DMS53 treated with DMSO at 0.1 percent for 48 hours (cell line): ENCODE data around the gene AIG1.
"Not testable (repeated sequence)": the region's sequence is repeated elsewhere in the genome, so short reads cannot be mapped to it uniquely, and the experiment has no call there.

Experiments
- DNase-seq: peaks from one replicate; lab custom pipeline; 2025; ENCODE audit not compliant: unreplicated experiment; lab: John Stamatoyannopoulos, UW

The AIG1 gene

GRCh38 chr6:143060806-143061596, at the start of gene AIG1:
AIG1 (plus strand) TSS chr6:143060889; CDS start chr6:143060926, 37 bp downstream.
- DNase-seq = peak; percentile 2

- DNase-seq = no peak
These were observed 45.9 kb upstream of the AIG1 start for GRCh38 chr6:143014764-143015163.

GRCh38 chr6:143015300-143015706, 45.4 kb upstream of the AIG1 start:
- DNase-seq = no peak

GRCh38 chr6:143018955-143019354, 41.7 kb upstream of the AIG1 start:
- DNase-seq = no peak

- not testable (repeated sequence) for DNase-seq
These were observed 39.8 kb upstream of the AIG1 start for GRCh38 chr6:143020862-143021261.

- no peak for DNase-seq
These were observed 39.1 kb upstream of the AIG1 start for GRCh38 chr6:143021543-143021942.

GRCh38 chr6:143022587-143022986, 38.1 kb upstream of the AIG1 start:
- no peak for DNase-seq

- DNase-seq = no peak
These were observed 37.0 kb upstream of the AIG1 start for GRCh38 chr6:143023695-143024094.

- no peak for DNase-seq
These were observed 35.7 kb upstream of the AIG1 start for GRCh38 chr6:143024977-143025376.

- DNase-seq = peak; percentile 4
These were observed 33.8 kb upstream of the AIG1 start for GRCh38 chr6:143026696-143027449.

GRCh38 chr6:143034689-143035334, 25.9 kb upstream of the AIG1 start:
- peak; percentile 27 for DNase-seq

GRCh38 chr6:143037470-143037869, 23.2 kb upstream of the AIG1 start:
- DNase-seq = no peak

GRCh38 chr6:143038833-143039232, 21.9 kb upstream of the AIG1 start:
- no peak for DNase-seq

GRCh38 chr6:143039548-143039947, 21.1 kb upstream of the AIG1 start:
- no peak for DNase-seq

- DNase-seq = no peak
These were observed 20.7 kb upstream of the AIG1 start for GRCh38 chr6:143040018-143040417.

- DNase-seq = not testable (repeated sequence)
These were observed 16.3 kb upstream of the AIG1 start for GRCh38 chr6:143044345-143044744.

- DNase-seq = no peak
These were observed 11.1 kb upstream of the AIG1 start for GRCh38 chr6:143049611-143050010.

- no peak for DNase-seq
These were observed 10.2 kb upstream of the AIG1 start for GRCh38 chr6:143050509-143050908.

- no peak for DNase-seq
These were observed 8.4 kb upstream of the AIG1 start for GRCh38 chr6:143052282-143052681.

- no peak for DNase-seq
These were observed 6.8 kb upstream of the AIG1 start for GRCh38 chr6:143053856-143054255.

- DNase-seq = no peak
These were observed 6.4 kb upstream of the AIG1 start for GRCh38 chr6:143054329-143054728.

GRCh38 chr6:143055213-143055612, 5.5 kb upstream of the AIG1 start:
- no peak for DNase-seq
